Smooth muscle cell (in vitro differentiated cells): ENCODE data around the gene WNT3. TPM values are rescaled to one million over a fixed set of nuclear protein-coding genes. Genes with fewer than 3 reads are reported as not detected.
"Not testable (repeated sequence)": the region's sequence is repeated elsewhere in the genome, so short reads cannot be mapped to it uniquely, and the experiment has no call there.

Experiments used
- DNase-seq: peaks from one replicate; lab custom pipeline; 2025; ENCODE audit not compliant: unreplicated experiment; lab: John Stamatoyannopoulos, UW
- H2AFZ ChIP-seq: fragments of 200-600 bp; sonication (generic); 2 replicates; pipeline ENCODE4 v1.6.0; 2016; ENCODE audit warnings: antibody characterized with exemption, low read depth, mild to moderate bottlenecking
- H3F3A ChIP-seq: fragments of 200-600 bp; sonication (generic); 2 replicates; pipeline ENCODE4 v1.6.0; 2017; ENCODE audit warnings: antibody characterized with exemption, low read depth
- H3K27ac ChIP-seq: fragments of 200-600 bp; sonication (generic); 2 replicates; pipeline ENCODE4 v1.5.1; 2016; ENCODE audit warnings: low read depth, mild to moderate bottlenecking
- H3K27me3 ChIP-seq: fragments of 200-600 bp; sonication (generic); 2 replicates; pipeline ENCODE4 v1.6.1; 2016; ENCODE audit warnings: low read depth, mild to moderate bottlenecking
- H3K36me3 ChIP-seq: fragments of 200-600 bp; sonication (generic); 2 replicates; pipeline ENCODE4 v1.5.1; 2016; ENCODE audit warnings: low read depth
- H3K4me1 ChIP-seq: fragments of 200-600 bp; sonication (generic); 2 replicates; pipeline ENCODE4 v1.5.1; 2016; ENCODE audit warnings: low read depth
- H3K4me2 ChIP-seq: fragments of 200-600 bp; sonication (generic); 2 replicates; pipeline ENCODE4 v1.6.0; 2016; ENCODE audit warnings: mild to moderate bottlenecking
- H3K4me3 ChIP-seq: fragments of 200-600 bp; sonication (generic); 2 replicates; pipeline ENCODE4 v1.5.1; 2016; ENCODE audit warnings: mild to moderate bottlenecking
- H3K79me2 ChIP-seq: fragments of 200-600 bp; sonication (generic); 2 replicates; pipeline ENCODE4 v1.6.0; 2016; ENCODE audit warnings: low read depth, mild to moderate bottlenecking
- H3K9ac ChIP-seq: fragments of 200-600 bp; sonication (generic); 2 replicates; pipeline ENCODE4 v1.6.0; 2016; ENCODE audit warnings: low read depth
- H3K9me3 ChIP-seq: fragments of 200-600 bp; sonication (generic); replicated peaks from 2 replicates; pipeline ENCODE4 v1.5.1; 2016; ENCODE audit warnings: low read depth
- H4K20me1 ChIP-seq: fragments of 200-600 bp; sonication (generic); 2 replicates; pipeline ENCODE4 v1.6.0; 2016; ENCODE audit warnings: low read depth
- WGBS: methylation state at CpG from one replicate; pipeline ENCODE4 v1.1.7; 2016; ENCODE audit warnings: low lambda C conversion rate; 5-methylcytosine and 5-hydroxymethylcytosine counted together
- polyA plus RNA-seq: library from polyadenylated mRNA; unstranded; fragments of >200 nt; fragmentation: Nextera tagmentation; extraction: Ambion mirVana; gene quantifications from 2 replicates; pipeline ENCODE4 v1.2.1, GENCODE V29; 2016
- total RNA-seq: library from RNA; depleted of rRNA; stranded (reverse); fragments of >200 nt; gene quantifications from 2 replicates; pipeline ENCODE4 v1.2.3, GENCODE V29; 2014
- TF ChIP-seq, protein P1 (sequence below): fragments of 200-600 bp; sonication (generic); IDR thresholded peaks from 2 replicates; pipeline ENCODE4 v1.5.1; 2017; ENCODE audit warnings: borderline replicate concordance, mild to moderate bottlenecking, antibody characterized with exemption; ENCODE audit not compliant: insufficient read depth, poor library complexity, severe bottlenecking

WNT3 gene
- total and polyA plus RNA-seq, 2 experiments from 2014 or later = 2.9 to 6.2 TPM

DNA sequence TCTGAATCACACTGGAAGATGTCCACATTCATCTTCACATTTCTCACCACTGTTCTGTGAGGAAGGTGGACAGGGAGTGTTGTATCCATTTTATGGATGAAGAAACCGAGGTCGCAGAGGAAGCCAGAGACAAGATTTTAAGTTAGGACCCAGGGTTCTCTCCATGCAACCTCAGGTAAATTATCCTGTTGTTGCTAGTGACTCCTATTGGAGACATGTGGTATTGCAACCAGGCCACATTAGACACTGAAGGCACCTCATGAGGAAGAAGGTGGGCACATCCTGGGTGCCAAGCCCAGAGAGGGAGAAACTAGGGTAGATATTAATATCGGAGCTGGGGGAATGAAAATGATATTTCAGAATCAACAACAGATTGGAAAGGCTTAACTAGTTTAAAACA, 24.3 kb upstream of the WNT3 start:
- Histone ChIP-seq H2AFZ (no peak overlapping the region), H4K20me1 (no peaks in the 10 kb centered on the region), H3K27ac (no peak overlapping the region), H3K36me3 (no peaks in the 10 kb centered on the region), H3K9me3 (no peaks in the 10 kb centered on the region), H3K79me2 (no peaks in the 10 kb centered on the region), H3F3A (no peaks in the 10 kb centered on the region), H3K27me3 (peaks cover 10% of the 10 kb centered on the region), H3K4me1 (no peaks in the 10 kb centered on the region), H3K4me3 (no peak overlapping the region), H3K9ac (no peak overlapping the region), H3K4me2 (no peak overlapping the region)
- WGBS = 100% methylated on average over 3 of the region's 3 CpGs
- DNase-seq = no peak
- TF ChIP-seq, protein P1, sequence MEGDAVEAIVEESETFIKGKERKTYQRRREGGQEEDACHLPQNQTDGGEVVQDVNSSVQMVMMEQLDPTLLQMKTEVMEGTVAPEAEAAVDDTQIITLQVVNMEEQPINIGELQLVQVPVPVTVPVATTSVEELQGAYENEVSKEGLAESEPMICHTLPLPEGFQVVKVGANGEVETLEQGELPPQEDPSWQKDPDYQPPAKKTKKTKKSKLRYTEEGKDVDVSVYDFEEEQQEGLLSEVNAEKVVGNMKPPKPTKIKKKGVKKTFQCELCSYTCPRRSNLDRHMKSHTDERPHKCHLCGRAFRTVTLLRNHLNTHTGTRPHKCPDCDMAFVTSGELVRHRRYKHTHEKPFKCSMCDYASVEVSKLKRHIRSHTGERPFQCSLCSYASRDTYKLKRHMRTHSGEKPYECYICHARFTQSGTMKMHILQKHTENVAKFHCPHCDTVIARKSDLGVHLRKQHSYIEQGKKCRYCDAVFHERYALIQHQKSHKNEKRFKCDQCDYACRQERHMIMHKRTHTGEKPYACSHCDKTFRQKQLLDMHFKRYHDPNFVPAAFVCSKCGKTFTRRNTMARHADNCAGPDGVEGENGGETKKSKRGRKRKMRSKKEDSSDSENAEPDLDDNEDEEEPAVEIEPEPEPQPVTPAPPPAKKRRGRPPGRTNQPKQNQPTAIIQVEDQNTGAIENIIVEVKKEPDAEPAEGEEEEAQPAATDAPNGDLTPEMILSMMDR = peak; percentile 61

DNA sequence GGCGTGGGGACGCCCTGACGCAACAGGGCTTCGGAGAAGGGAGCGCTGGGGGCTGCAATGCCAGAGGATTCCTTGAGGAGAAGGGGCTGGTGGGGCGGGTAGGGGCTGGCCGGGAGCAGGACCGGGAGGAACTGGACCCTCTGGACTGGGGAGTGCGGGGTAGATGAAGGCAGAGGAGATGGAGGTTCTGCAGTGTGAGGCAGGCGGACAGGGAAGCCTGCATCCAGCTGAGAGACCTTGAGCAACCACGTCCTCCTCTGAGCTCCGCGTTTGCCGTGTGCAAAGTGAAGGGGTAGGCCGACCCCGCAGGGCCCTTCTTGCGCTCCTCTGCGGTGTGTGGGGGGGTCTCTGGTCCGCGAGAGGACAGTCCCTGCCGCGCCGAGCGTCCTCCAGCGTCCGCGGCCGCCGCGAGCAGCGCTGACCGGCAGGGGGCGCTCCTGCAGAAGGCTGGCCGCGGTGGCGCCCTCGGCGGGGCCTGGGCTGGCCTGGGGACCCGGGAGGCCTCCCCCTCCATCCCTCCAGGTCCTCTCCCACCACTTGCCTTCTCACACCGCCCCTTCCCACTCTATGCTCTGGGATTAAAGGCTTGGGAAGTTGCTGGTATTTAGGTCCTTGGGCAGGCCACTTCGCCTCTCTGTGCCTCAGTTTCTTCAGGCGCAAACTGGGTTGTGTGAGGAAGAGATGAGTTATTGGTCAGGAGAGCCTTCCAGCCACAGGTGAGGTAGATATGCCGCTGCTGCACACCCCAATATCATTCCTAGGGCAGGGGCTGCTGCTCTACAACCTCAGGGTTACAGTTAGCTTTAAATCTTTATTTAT, 23.3 kb upstream of the WNT3 start:
- no peak for DNase-seq
- H3K27ac ChIP-seq = no peak overlapping the region

DNA sequence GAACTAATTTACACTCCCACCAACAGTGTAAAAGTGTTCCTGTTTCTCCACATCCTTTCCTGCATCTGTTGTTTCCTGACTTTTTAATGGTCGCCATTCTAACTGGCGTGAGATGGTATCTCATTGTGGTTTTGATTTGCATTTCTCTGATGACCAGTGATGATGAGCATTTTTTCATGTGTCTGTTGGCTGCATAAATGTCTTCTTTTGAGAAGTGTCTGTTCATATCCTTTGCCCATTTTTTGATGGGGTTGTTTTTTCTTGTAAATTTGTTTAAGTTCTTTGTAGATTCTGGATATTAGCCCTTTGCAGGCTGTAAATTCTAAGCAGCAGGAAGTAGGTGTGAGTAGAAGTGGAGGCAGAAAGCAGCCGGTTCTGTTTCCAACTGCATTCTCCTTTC, 22.1 kb upstream of the WNT3 start:
- H4K20me1 ChIP-seq, H3K4me3 ChIP-seq, H3K4me1 ChIP-seq, H3K36me3 ChIP-seq, H3K27ac ChIP-seq, H3K9me3 ChIP-seq, H2AFZ ChIP-seq, H3K27me3 ChIP-seq, DNase-seq, H3K79me2 ChIP-seq, H3K9ac ChIP-seq, H3F3A ChIP-seq, H3K4me2 ChIP-seq: not testable (repeated sequence)
- WGBS = 68% methylated on average over 3 of the region's 3 CpGs

More for the DNA sequence above, 23.3 kb upstream of the WNT3 start:
- peaks cover 10% of the 10 kb centered on the region for H3K27me3 ChIP-seq
- no peak overlapping the region for H3K9ac ChIP-seq
- peak overlapping the region; percentile 81 for H3K4me2 ChIP-seq
- peak overlapping the region; percentile 36 for H3K4me3 ChIP-seq
- H3K9me3 ChIP-seq = no peaks in the 10 kb centered on the region
- H2AFZ ChIP-seq = peak overlapping the region; percentile 59
- H3F3A ChIP-seq = no peaks in the 10 kb centered on the region
- H3K79me2 ChIP-seq = no peaks in the 10 kb centered on the region
- H4K20me1 ChIP-seq = no peaks in the 10 kb centered on the region
- no peaks in the 10 kb centered on the region for H3K36me3 ChIP-seq
- WGBS = 25% methylated on average over 38 of the region's 43 CpGs
- TF ChIP-seq, protein P1 = peak; percentile 94
- no peaks in the 10 kb centered on the region for H3K4me1 ChIP-seq

DNA sequence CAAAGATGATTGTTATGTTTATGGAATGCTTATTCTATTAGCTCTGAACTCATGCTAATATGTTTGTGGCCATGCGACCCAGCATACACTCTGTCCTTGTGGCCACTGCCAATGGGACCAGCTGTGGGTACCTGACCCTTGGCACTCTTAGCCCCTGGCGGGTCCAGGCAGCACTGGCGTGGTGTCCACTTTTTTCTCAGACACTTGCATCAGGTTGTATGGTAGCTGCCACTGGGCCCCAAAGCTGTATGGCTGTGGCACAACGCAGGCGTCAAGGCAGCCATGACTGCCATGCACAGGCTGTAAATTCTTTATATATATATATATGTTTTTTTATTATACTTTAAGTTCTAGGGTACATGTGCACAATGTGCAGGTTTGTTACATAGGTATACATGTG, 20.7 kb upstream of the WNT3 start:
- no peaks in the 10 kb centered on the region for H3K79me2 ChIP-seq
- no peak overlapping the region for H3K27ac ChIP-seq
- H3K4me3 ChIP-seq = no peak overlapping the region
- no peaks in the 10 kb centered on the region for H3K9me3 ChIP-seq
- TF ChIP-seq, protein P1 = no peak
- no peak overlapping the region for H3K4me2 ChIP-seq
- H3K27me3 ChIP-seq = peaks cover 10% of the 10 kb centered on the region
- WGBS = 97% methylated on average over 5 of the region's 5 CpGs
- no peaks in the 10 kb centered on the region for H3K36me3 ChIP-seq
- no peaks in the 10 kb centered on the region for H3F3A ChIP-seq
- peaks cover 3% of the 10 kb centered on the region for H3K4me1 ChIP-seq
- DNase-seq = no peak
- no peak overlapping the region for H2AFZ ChIP-seq
- no peaks in the 10 kb centered on the region for H4K20me1 ChIP-seq
- no peak overlapping the region for H3K9ac ChIP-seq
